GM19351 (cell line): Measurements from ENCODE around the gene TNC.
A peak's percentile ranks its signal among the peaks of the same experiment; 100 is the strongest.

Source experiments
- ATAC-seq: cut with Tn5 transposase; IDR thresholded peaks from one replicate; pipeline ENCODE4 v1.9.1; 2021; ENCODE audit warnings: mild to moderate bottlenecking, moderate library complexity; ENCODE audit not compliant: unreplicated experiment

TNC gene

DNA sequence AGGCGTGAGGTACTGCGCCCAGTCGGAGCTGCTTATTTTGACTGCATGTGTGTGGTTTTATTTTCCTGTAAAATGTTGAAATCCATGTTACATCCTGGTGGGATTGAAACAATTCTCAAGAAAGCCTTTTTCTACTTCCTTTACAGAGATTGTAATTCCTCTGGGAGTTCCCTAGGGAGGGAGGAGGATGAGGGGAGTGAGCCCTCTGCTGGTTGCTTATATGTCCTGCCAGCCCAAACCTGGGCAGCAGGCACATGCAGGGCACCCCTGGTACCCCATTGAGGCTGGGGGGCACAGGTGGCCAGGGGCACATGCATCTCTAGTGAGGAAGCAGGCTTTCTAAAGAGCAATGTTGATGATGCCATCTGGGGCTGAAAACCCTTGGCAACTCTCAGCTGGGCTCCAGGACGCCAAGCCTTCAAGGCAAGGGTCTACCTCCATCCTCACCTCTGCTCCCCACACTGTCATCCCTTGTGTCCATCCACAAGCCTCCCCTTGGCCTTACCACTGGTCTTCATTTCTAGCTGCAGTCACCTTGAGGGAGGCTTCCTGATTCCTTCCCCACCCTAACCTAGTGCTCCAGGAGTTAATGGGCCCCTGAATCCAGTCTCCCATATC, 102.8 kb downstream of the TNC start:
- no peak for ATAC-seq

DNA sequence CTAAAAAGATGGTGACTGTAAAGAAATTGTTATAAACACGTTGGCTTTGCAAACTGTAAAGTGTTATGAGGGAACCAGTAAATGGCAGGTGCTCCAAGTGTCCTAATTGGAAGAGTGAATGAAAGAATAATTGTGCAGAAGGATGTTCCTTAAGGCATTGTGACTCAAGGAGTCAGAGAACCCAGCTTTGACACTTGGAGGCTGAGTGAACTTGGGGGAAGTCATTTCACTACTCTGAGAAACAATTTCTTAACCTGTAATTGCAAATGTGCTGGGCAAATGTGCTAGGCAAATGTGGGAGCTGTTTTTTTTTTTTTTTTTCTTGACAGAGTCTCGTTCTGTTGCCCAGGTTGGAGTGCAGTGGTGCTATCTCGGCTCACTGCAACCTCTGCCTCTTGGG, 103.5 kb downstream of the TNC start:
- no peak for ATAC-seq

DNA sequence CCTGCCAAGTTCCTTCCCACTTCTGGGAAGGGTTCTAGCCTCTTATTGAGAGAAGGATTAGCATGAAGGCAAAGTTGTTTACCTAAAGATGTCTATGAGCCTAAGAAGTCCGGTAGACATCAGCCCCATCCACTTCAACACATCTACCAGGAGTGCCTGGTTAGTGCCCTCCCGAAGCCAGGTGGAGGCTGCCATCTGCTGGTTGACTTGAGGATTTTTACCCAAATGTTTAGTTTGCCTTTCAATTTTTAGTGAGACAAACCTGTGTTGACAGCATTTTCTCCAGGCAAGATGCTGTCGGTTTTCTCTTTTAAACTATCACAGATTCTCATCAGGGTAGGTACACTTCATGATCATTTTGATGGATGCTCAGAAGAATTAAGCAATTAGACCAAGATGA, 104.0 kb downstream of the TNC start:
- ATAC-seq: peak; percentile 76

DNA sequence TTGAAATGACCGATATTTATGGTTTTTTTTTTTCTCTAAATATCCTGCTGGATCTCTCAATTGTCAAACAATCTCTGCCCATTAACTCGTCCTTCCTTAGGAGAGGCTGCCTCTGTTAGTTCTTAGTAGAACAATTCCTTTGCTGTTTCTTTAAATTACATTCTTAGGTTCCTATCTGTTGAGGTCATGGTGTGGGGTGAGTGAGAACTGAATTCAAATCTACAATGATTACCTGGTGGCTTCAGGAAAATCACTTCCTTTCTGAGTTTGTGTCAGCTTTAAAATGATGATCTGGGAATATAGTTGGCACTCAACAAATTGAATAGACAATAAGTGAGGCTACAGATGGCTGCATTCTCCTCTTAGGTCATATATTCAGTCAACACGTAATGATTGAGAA, 105.5 kb downstream of the TNC start:
- ATAC-seq: no peak

DNA sequence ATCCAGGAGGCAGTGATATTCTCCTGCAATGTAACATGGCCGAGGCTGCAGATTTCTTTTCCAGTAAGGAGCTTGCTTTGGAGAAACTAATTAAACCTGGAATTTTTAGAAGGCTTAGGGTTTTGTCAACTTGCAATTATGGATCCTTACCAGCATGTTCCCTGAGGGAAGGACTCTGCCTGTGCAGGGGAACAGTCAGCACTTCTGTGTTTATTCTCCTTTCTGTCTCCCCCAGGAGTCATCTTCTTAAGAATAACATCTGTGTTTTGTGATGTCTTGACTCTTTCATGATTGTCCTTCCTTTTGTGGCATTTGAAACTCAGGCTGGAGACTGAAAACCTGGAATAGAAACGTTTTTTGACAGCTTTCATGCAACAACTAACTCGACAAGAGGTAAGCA, 107.1 kb downstream of the TNC start:
- no peak for ATAC-seq

DNA sequence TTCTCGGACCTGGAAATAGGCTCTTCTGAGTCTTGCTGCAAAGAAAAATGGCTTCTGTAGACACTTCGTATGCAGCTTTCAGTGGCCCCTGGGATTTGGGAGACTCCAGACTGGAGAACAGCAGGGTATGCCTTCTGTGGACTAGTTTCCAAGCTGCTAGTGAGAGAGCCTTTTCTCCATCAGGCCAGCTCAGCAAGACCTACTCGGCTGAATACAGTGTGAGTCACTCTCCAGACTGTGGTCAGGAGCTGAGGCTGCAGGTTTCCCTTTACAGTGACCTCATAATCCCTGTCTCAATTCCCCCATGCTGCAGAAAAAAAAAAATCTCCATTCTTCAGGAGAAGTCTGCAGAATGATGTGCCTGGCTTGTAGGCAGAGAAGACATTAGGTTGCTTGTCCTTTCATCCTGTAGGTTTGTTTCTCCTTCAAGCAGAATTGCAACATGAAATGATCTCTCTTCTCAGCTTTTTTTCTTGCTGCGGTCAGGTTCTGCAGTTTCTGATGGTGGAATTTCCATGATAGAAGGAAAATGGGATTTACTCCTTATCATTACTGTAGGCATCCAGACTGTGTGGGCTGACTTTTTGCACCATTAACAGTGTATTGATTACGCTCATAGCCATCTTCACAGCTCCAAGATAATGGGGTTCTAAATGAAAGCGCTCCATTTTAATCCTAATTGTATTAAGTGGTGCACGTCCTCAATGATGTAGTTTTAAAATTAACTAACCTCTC, 109.3 kb downstream of the TNC start:
- no peak for ATAC-seq

DNA sequence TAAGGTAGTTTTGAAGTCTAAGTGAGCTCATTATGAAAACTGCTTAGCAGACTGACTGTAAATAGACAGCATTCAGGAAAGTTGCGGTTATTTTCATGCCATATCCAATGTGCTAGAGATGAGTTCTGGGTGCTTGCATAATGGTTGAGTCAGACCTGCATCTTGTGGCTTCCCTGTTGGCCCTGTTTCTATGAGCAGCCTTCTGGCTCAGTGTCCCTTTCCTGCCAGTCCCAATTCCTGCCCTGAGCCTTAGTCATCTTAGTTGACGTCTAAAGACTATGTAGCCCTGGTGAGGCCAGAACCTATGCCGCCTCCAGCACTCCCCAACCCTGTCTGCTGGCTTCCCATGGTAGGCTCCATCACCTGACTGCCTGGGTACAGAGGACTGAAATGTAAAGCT, 111.3 kb downstream of the TNC start:
- ATAC-seq: no peak

DNA sequence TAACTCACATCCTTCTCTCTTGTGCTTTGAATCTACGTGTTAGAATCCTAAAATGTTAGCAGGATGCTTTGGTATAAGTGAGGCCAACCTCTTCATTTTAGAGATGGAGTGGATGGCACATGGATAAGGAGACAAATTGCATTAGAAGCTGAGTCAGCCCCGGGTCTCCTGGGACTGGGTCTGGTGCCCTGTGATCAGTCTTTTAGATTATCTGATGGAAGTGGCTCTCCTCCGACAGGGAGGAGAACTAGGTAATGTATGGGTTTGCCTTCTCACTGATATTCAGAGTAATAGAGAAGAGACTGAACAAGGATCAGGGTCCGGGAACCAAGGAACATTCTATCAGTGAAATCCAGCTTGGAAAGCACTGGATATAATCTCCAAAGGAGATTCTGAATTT, 112.6 kb downstream of the TNC start:
- ATAC-seq: no peak

DNA sequence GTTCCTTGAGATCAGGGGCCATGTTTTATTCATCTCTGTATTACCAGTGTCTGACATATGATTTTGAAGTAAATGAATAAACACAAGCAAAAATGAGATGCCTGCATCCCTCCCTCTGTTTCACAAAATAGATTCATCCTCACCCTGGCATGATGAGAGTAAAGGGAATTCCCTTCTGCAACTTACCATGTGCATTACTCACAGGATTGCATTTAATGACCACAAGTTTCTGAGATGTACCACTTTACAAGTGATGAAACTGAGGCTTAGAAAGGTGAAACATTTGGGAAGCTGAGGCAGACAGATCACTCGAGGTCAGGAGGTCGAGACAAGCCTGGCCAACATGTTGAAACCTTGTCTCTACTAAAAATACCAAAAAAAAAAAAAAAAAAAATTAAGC, 113.4 kb downstream of the TNC start:
- no peak for ATAC-seq

DNA sequence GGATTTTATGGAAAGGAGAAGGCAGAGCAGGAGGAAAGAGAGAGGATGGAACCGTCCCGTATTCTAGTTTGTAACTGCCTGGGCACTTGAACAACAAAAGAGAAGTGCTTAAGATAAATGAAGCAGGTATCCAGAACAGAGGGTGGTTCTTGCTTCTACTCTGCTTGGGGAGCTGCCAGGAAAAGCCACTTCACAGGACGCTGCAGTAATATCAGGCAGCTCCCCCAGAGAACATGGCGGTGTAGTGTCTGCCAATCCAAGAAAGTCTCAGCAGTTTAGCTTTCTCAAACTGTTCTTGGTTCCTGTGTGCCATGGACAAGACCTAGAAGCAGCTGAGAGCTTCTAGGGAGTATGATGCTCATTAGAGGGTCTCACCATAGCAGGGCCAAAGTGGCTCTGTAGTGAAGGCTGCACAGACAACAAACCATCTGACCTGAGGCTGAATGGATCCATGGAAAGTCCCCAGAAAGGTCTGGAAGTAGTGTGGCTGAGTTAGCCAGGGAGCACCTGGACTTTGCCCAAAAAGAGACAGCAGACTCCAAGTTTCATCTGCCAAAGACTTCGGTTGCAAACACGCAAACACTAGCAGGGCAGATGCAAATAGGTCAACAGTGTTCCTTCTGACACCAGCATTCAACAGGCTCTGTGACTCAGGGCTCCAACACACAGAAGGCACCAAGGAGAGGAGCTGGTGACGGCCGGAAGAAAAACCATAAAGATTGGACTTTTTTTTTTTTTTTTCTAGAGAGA, 115.4 kb downstream of the TNC start:
- no peak for ATAC-seq

DNA sequence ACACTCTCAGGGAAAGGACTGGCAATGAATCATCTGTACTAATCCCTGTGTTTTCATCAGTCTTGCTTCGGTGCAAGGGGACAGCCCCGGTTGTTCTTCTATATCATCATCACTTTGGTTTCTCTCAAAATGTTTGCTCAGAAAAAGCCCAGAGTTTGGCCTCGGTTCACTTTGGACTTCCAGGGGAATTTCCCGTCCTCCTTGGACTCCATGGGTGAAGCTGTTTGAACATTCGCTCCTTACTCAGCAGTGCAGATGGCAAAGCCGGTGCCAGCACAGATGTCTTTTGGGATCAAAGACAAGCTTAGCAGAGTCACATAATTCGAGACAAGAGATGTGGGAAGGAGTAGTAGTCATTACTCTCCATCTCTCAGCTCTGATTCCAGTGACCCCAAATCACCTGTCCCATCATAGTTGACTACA, 117.7 kb downstream of the TNC start:
- ATAC-seq: no peak

DNA sequence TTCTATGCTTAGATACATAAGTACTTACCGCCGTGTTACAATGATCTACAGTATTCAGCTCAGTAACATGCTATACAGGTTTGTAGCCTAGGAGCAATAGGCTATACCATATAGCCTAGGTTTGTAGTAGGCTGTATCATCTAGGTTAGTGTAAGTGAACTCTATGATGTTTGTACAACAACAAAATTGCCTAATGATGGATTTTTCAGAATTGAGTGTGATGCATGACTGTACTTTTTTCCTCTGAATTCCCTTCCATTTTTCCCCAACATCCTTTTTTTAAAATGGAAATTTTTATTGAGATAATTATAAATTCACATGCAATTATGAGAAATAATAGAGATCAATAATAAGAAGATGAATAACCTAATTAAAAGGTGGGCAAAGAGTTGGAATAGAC, 119.6 kb downstream of the TNC start:
- no peak for ATAC-seq

DNA sequence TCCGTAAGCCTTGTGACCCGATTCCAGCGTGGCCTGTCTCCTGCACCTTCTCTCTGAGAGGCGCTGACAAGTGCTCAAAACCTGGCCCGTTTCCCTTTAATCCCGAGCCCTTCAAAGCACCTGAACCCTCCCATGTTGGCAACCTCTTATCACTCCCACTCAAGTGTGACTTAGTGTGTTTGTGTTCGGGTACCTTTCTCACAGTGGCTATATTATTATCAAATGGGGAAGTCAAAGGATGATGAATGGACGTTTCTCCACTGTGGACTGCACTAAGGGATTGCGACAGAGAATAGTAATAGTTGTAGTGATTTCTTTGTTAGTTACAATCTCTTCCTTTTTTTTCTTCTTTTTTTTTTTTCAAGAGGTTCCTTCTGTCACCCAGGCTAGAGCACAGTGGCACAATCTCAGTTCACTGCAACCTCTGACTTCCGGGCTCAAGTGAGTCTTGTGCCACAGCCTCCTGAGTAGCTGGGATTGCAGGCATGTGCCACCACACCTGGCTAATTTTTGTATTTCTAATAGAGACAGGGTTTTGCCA, 122.2 kb downstream of the TNC start:
- ATAC-seq: no peak

DNA sequence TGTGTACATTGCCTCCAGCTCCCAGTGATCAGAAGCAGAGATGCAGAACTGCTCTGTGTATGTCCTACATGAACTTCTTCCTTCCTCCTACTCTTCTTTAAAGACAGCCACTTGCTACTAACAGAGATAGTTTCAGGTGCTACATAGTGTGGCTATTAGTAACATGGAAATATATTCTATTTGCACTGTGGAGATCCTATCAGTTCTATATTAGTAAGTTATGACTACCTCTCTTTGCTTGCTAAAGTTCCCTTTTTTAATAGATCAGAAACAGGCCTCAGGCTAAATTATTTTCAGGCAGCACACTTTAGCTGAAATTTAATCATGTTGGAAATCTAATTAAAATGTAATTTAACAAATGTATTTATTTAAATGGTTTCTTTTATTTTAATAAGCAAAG, 123.2 kb downstream of the TNC start:
- no peak for ATAC-seq

DNA sequence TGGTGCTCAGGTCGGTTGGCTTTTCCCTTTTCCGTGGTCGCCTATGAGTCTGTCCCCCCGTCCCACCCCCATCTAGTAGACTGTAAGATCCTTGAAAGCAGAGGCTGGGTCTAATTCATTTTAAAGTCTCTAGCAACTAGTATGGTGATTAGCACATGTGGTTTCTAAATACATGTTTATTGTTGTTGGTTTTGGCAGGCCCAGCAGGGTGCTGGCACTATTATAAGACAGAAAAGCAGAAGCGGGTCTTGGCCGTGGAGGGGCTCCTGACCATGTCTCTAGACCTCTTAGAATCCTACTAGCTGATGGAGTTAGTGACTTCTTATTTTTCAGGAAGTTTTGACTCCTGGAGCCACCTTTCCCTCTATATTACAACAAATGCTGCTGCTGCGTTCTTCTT, 126.1 kb downstream of the TNC start:
- ATAC-seq: no peak

DNA sequence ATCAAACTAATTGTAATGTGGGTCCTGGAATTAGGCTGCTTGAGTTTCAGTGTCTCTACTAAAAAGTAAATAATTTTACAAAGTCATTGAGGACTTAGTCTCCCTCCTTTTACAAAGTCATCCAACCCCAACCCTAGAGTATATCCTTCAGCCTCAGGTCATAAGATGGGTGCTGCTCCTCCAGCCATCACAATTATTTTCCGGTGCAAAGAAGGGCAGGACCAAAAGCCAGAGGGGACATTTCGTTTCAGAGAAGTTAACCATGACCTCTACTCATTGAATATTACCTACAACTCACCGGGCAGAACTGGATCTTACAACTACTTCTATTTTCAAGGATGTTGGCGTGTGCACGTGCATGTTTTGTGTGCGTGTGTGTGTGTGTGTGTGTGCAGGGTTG, 127.1 kb downstream of the TNC start:
- no peak for ATAC-seq

DNA sequence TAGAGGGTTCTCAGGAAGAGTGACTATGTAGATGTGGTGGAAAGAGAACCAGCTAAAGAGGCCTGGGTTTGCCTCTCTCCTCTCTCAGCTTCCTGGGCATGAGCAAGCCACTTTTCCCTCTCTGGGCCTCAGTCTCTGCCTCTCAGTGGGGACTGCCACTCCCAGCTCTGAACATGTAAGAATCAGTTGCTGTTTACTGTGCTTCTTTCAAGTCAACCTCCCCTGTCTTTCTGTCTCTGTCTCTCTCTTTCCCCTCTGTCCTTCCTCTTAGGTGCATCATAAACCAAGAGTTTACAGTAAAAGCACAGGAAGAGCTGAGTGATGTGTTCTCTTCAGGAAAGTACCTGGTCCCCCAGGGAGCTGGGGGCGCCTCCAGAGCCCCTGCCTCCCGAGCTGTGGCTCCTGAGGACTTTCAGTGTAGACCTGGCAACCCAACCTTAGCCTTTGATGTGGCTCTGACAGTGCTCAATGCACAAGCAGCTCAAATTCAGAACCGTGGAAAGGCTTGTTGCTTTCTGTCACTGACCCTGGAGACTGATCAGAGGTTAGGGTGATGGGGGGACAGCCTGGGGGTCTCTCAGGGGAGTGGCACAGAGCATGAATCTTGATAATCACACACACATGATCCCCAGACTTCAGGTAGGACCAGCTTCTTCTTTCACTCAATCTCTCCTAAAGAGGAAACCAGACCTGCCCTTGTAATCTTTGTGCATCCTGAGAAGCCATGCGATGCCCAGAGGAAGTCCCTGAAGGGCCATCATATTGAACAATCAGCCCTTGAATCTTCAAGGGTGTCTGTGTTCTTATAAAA, 128.2 kb downstream of the TNC start:
- ATAC-seq: peak; percentile 41

DNA sequence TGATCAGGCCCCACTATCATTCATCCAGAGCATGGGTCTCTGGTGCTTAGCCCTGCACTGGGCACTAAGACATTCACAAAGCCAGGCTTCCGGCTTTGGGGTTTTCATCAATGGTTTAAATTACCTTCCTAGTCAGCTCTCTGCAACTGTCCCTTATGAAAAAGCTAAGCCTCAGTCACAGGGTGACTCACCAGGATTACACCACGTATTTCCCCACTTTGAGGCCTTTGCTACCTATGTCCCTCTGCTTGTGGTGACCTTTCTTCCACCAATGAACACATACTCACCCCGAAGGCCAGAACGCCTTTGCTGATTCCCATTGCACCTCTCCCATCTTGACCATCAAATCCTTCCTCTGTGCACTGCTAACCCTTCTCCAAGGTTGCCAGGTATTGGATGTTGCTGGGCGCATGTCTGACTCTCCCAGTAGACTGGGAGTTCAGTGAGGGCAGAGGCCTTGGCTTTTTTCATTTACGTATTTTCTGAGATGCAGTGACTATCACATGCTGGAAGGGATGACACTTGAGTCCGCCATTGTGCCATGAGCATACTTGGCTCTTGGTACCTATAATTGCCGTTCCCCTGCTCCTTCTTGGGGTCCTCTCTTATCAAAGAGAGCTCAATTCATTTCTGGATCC, 128.9 kb downstream of the TNC start:
- ATAC-seq: peak; percentile 64

DNA sequence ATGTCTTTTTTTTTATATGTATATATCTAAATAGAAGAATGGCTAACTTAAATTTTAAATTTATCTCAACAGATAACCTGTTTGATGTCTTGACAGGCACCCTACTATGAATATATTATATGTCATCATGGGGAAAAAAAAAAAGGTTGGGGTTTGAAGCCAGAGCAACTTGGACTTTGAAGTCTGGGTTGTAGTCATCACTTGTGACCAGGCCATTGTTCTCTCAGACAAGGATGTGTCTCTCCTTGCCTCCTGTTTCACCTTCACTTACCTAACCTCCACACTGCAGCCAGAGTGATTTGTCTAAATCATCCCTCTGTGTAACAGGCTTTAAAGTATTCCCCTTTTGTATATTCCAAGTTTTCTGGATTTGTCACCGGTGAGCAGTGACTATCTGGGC, 130.8 kb downstream of the TNC start:
- no peak for ATAC-seq

DNA sequence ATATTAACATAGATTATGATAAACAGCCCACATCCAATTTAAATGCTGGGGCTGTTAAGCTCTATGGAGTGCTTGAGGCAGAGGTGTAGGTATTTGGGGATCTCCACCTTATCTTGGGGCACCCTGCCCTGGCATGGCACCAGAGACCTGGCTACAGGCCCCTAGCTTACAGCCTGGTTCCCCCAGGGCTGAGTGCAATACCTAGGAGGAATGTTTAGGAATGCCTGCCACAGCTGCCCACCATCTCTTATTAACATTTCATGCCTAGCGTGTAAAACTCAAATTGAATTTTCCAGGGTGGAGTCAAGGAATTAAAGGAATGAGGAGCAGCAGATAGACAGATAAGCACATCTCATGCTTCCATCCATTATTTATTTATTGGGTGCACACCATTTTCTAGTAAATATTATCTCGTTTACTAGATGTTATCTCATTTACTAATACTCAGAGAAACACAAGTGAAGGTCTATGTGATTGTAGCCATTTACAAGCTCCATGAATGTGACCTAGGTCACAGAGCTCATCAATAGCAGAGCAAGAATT, 131.9 kb downstream of the TNC start:
- ATAC-seq: no peak
